ENCODE results near the gene ABCA9. TPM values are rescaled to one million over a fixed set of nuclear protein-coding genes. Genes with fewer than 3 reads are reported as not detected.

The ABCA9 gene
- total RNA-seq (under 1 TPM; 0.06 TPM), polyA plus RNA-seq (not detected)

DNA sequence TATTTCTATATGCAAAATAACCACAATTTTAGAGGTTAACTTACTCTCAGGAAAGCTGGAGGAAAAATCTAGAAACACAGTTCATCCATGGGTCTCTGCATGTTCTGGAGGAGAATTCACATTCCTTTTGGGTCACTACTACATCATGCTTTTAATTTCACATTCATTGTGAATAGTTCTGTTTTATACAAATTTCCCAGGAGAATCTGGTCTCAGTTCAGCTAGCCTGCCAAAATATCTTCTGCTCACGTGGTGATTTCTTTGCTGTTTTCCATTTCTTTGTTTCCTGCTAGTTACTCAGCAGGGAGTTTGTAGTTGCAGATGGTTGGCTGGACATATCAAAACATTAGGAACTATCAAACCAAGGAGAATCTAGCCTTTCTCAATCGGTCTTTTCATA lies at the start of gene ABCA9:
Gene ABCA9 (minus strand): TSS at position 106 of the 400 bp plus-strand sequence. CDS start 9,801 bp downstream, outside the sequence.
- intact Hi-C loops (cut with micrococcal nuclease) = no loop called here
- ChIA-PET CTCF (ENCODE audit: partially characterized antibody) (no interaction called here), POLR2A (ENCODE audit: partially characterized antibody) (no interaction called here)
- H3K4me1 ChIP-seq (ENCODE audit: insufficient read depth, low read length) = no peaks in the 10 kb centered on the region
- no peak for DNase-seq
- H3K36me3 ChIP-seq (ENCODE audit: insufficient read depth, low read length) = no peaks in the 10 kb centered on the region
- Mint-ChIP-seq H3K27ac (no peak within 1 kb of the TSS), H3K4me1 (peaks cover 4 to 16% (median 11%) of the 10 kb centered on the region in 4 donors), H3K4me3 (no peak within 1 kb of the TSS), H3K27me3 (peaks cover 3 to 9% of the 10 kb centered on the region in 2 donors), H3K9me3 (peaks cover 0 to 21% (median 9%) of the 10 kb centered on the region in 8 donors), H3K36me3 (peaks cover 0 to 4% of the 10 kb centered on the region in 2 donors)
- no peaks in the 10 kb centered on the region for H3K27me3 ChIP-seq (ENCODE audit: insufficient read depth, low read length)
- H3K4me3 ChIP-seq (ENCODE audit: low read length in 2 of 2) = no peak within 1 kb of the TSS
- no peak within 1 kb of the TSS for H3K27ac ChIP-seq (ENCODE audit: low read depth, low read length)
- no peaks in the 10 kb centered on the region for H3K9me3 ChIP-seq (ENCODE audit: control insufficient read depth in 1 of 2, low read length in 2 of 2)

GRCh38 chr17:69105907-69106730 lies 45.4 kb upstream of the ABCA9 start:
- ChIA-PET POLR2A (ENCODE audit: partially characterized antibody) (no interaction called here), CTCF (ENCODE audit: partially characterized antibody) (no interaction called here)
- no peaks in the 10 kb centered on the region for H3K9me3 ChIP-seq (ENCODE audit: control insufficient read depth in 1 of 2, low read length in 2 of 2)
- Mint-ChIP-seq H3K4me3 (no peak overlapping the region), H3K36me3 (no peaks in the 10 kb centered on the region), H3K4me1 (no peaks in the 10 kb centered on the region), H3K27ac (no peak overlapping the region), H3K27me3 (no peaks in the 10 kb centered on the region), H3K9me3 (no peaks in the 10 kb centered on the region)
- no peaks in the 10 kb centered on the region for H3K27me3 ChIP-seq (ENCODE audit: insufficient read depth, low read length)
- no peak overlapping the region for H3K4me3 ChIP-seq (ENCODE audit: low read length in 2 of 2)
- no peaks in the 10 kb centered on the region for H3K36me3 ChIP-seq (ENCODE audit: insufficient read depth, low read length)
- H3K4me1 ChIP-seq (ENCODE audit: insufficient read depth, low read length) = no peaks in the 10 kb centered on the region
- intact Hi-C loops (cut with micrococcal nuclease) = no loop called here
- DNase-seq = no peak
- no peak overlapping the region for H3K27ac ChIP-seq (ENCODE audit: low read depth, low read length)

GRCh38 chr17:69103557-69104233 lies 43.0 kb upstream of the ABCA9 start:
- no peaks in the 10 kb centered on the region for H3K4me1 ChIP-seq (ENCODE audit: insufficient read depth, low read length)
- Mint-ChIP-seq H3K4me1 (no peaks in the 10 kb centered on the region), H3K36me3 (no peaks in the 10 kb centered on the region), H3K4me3 (no peak overlapping the region), H3K9me3 (no peaks in the 10 kb centered on the region), H3K27ac (peak overlapping the region in 1 of 7 donors; percentile 46), H3K27me3 (no peaks in the 10 kb centered on the region)
- POLR2A ChIA-PET (ENCODE audit: partially characterized antibody) = no interaction called here
- no peaks in the 10 kb centered on the region for H3K27me3 ChIP-seq (ENCODE audit: insufficient read depth, low read length)
- intact Hi-C loops (cut with micrococcal nuclease) = no loop called here
- CTCF ChIA-PET (ENCODE audit: partially characterized antibody) = no interaction called here
- no peaks in the 10 kb centered on the region for H3K36me3 ChIP-seq (ENCODE audit: insufficient read depth, low read length)
- DNase-seq = no peak
- H3K4me3 ChIP-seq (ENCODE audit: low read length in 2 of 2) = no peak overlapping the region
- H3K9me3 ChIP-seq (ENCODE audit: control insufficient read depth in 1 of 2, low read length in 2 of 2) = no peaks in the 10 kb centered on the region
- H3K27ac ChIP-seq (ENCODE audit: low read depth, low read length) = no peak overlapping the region

- intact Hi-C loops (cut with micrococcal nuclease) = no loop called here
- Mint-ChIP-seq H3K27ac (no peak overlapping the region), H3K27me3 (no peaks in the 10 kb centered on the region), H3K4me3 (no peak overlapping the region), H3K9me3 (no peaks in the 10 kb centered on the region), H3K36me3 (no peaks in the 10 kb centered on the region), H3K4me1 (peaks cover 0 to under 1% (median 0%) of the 10 kb centered on the region in 4 donors)
- no peak for DNase-seq
- ChIA-PET POLR2A (ENCODE audit: partially characterized antibody) (no interaction called here), CTCF (ENCODE audit: partially characterized antibody) (no interaction called here)
- Histone ChIP-seq H3K27me3 (ENCODE audit: insufficient read depth, low read length) (no peaks in the 10 kb centered on the region), H3K4me3 (ENCODE audit: low read length in 2 of 2) (no peak overlapping the region), H3K27ac (ENCODE audit: low read depth, low read length) (no peak overlapping the region), H3K4me1 (ENCODE audit: insufficient read depth, low read length) (no peaks in the 10 kb centered on the region), H3K36me3 (ENCODE audit: insufficient read depth, low read length) (no peaks in the 10 kb centered on the region), H3K9me3 (ENCODE audit: control insufficient read depth in 1 of 2, low read length in 2 of 2) (no peaks in the 10 kb centered on the region)
Observed at GRCh38 chr17:69098625-69099024, 37.9 kb upstream of the ABCA9 start.

GRCh38 chr17:69096541-69096940 lies 35.8 kb upstream of the ABCA9 start:
- Mint-ChIP-seq H3K36me3 (no peaks in the 10 kb centered on the region), H3K9me3 (no peaks in the 10 kb centered on the region), H3K4me3 (no peak overlapping the region), H3K27me3 (peaks cover 0 to 5% of the 10 kb centered on the region in 2 donors), H3K27ac (no peak overlapping the region), H3K4me1 (peaks cover 0 to 5% (median 2%) of the 10 kb centered on the region in 4 donors)
- intact Hi-C loops (cut with micrococcal nuclease) = no loop called here
- H3K9me3 ChIP-seq (ENCODE audit: control insufficient read depth in 1 of 2, low read length in 2 of 2) = no peaks in the 10 kb centered on the region
- H3K4me3 ChIP-seq (ENCODE audit: low read length in 2 of 2) = no peak overlapping the region
- no peaks in the 10 kb centered on the region for H3K27me3 ChIP-seq (ENCODE audit: insufficient read depth, low read length)
- CTCF ChIA-PET (ENCODE audit: partially characterized antibody) = no interaction called here
- no peak overlapping the region for H3K27ac ChIP-seq (ENCODE audit: low read depth, low read length)
- no peaks in the 10 kb centered on the region for H3K36me3 ChIP-seq (ENCODE audit: insufficient read depth, low read length)
- no peak for DNase-seq
- POLR2A ChIA-PET (ENCODE audit: partially characterized antibody) = no interaction called here
- H3K4me1 ChIP-seq (ENCODE audit: insufficient read depth, low read length) = no peaks in the 10 kb centered on the region

DNA sequence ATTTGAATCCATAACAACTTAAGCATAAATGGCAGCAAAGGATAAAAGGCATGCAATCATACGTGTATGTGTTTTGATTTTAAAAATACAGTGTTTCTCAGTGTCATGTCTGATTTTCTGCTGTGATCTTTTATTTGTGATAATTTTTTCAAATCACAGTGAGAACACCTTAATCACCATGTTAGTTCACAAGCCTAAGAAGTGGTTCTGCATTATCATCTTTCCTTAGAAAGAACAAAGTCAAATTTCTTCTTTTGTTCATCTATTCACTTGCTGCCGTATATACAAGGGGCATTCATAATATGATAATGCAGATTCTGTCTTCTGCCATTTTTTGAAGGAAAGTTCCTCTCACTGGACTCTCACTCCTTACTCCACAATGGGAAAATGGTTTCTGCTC lies 33.3 kb upstream of the ABCA9 start:
- H3K36me3 Mint-ChIP-seq = no peaks in the 10 kb centered on the region
- H3K27ac ChIP-seq (ENCODE audit: low read depth, low read length) = no peak overlapping the region
- peaks cover 0 to 5% of the 10 kb centered on the region in 2 donors for H3K27me3 Mint-ChIP-seq
- H3K4me1 ChIP-seq (ENCODE audit: insufficient read depth, low read length) = no peaks in the 10 kb centered on the region
- no peak overlapping the region for H3K27ac Mint-ChIP-seq
- H3K9me3 Mint-ChIP-seq = peaks cover 0 to 1% (median 0%) of the 10 kb centered on the region in 8 donors
- CTCF ChIA-PET (ENCODE audit: partially characterized antibody) = no interaction called here
- DNase-seq = no peak
- no peak overlapping the region for H3K4me3 Mint-ChIP-seq
- intact Hi-C loops (cut with micrococcal nuclease) = no loop called here
- peaks cover 0 to 5% (median 2%) of the 10 kb centered on the region in 4 donors for H3K4me1 Mint-ChIP-seq
- H3K9me3 ChIP-seq (ENCODE audit: control insufficient read depth in 1 of 2, low read length in 2 of 2) = no peaks in the 10 kb centered on the region
- no peak overlapping the region for H3K4me3 ChIP-seq (ENCODE audit: low read length in 2 of 2)
- no peaks in the 10 kb centered on the region for H3K27me3 ChIP-seq (ENCODE audit: insufficient read depth, low read length)
- H3K36me3 ChIP-seq (ENCODE audit: insufficient read depth, low read length) = no peaks in the 10 kb centered on the region
- POLR2A ChIA-PET (ENCODE audit: partially characterized antibody) = no interaction called here

DNA sequence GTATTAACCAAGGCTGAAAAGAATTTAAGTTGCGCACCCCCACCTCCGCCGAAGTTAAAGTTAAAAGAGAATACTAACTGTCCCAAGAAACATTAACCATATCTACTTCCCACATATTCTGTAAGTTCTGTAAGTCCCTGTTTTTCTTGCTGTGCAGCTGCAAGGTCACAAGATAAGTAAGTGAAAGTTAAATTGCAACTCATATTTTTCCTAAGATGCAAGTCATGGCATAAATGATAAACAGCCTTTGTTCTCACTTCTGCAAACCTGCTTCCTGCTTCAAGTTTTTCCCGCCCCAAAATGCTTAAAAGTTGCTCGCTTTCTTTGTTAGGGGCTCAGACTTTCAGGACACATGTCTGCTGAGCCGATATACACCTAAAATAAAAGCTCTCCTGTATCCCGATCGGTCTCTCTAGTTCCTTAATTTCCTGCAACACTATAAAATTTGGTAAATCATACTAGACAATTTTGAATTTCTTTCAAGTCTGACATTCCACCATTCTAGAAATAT lies 32.6 kb upstream of the ABCA9 start:
- Histone ChIP-seq H3K36me3 (ENCODE audit: insufficient read depth, low read length) (no peaks in the 10 kb centered on the region), H3K27me3 (ENCODE audit: insufficient read depth, low read length) (no peaks in the 10 kb centered on the region), H3K4me1 (ENCODE audit: insufficient read depth, low read length) (no peaks in the 10 kb centered on the region), H3K4me3 (ENCODE audit: low read length in 2 of 2) (no peak overlapping the region), H3K27ac (ENCODE audit: low read depth, low read length) (no peak overlapping the region), H3K9me3 (ENCODE audit: control insufficient read depth in 1 of 2, low read length in 2 of 2) (no peaks in the 10 kb centered on the region)
- intact Hi-C loops (cut with micrococcal nuclease) = no loop called here
- POLR2A ChIA-PET (ENCODE audit: partially characterized antibody) = no interaction called here
- Mint-ChIP-seq H3K4me3 (peak overlapping the region in 1 of 8 donors; percentile 58), H3K36me3 (no peaks in the 10 kb centered on the region), H3K27me3 (peaks cover 0 to 5% of the 10 kb centered on the region in 2 donors), H3K27ac (no peak overlapping the region), H3K4me1 (peaks cover 0 to 5% (median 2%) of the 10 kb centered on the region in 4 donors), H3K9me3 (peaks cover 0 to 2% (median 0%) of the 10 kb centered on the region in 8 donors)
- CTCF ChIA-PET (ENCODE audit: partially characterized antibody) = no interaction called here
- no peak for DNase-seq
